ENCODE data around the gene KAT2A.

Gene KAT2A

GRCh38 chr17:42135664-42136653 is 14.8 kb upstream of the KAT2A start:
- DNase-seq (ENCODE audit: low read depth in 2 of 2) = no peak

- DNase-seq (ENCODE audit: low read depth in 2 of 2) = no peak
These were observed 14.0 kb upstream of the KAT2A start for GRCh38 chr17:42135151-42135550.

GRCh38 chr17:42133461-42134041 is 12.4 kb upstream of the KAT2A start:
- no peak for DNase-seq (ENCODE audit: low read depth in 2 of 2)

GRCh38 chr17:42132941-42133340 is 11.8 kb upstream of the KAT2A start:
- no peak for DNase-seq (ENCODE audit: low read depth in 2 of 2)

DNA sequence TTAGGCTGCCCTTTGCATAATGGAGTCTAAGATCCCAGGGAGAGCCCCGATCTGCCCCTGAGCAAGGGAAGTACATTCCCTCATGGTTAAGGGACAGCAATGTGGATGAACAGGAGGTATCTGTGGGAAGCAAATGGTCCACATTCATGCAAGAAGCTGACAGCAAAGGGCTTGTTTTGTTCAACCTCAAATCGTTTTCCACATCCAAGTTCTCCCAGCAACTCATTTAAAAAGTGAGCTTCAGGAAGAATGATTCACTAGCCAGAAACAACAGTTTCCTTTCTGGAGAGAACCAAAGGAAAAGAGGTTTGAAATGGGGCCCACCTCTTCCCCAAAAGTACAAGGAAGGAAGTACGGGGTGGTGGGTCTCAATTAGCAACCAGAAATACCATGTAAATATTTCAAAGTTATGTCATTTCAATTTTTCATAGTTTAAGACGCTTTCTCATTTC is 10.8 kb upstream of the KAT2A start:
- DNase-seq (ENCODE audit: low read depth in 2 of 2) = no peak

- DNase-seq (ENCODE audit: low read depth in 2 of 2) = no peak
These were observed 10.1 kb upstream of the KAT2A start for GRCh38 chr17:42131232-42131631.

DNA sequence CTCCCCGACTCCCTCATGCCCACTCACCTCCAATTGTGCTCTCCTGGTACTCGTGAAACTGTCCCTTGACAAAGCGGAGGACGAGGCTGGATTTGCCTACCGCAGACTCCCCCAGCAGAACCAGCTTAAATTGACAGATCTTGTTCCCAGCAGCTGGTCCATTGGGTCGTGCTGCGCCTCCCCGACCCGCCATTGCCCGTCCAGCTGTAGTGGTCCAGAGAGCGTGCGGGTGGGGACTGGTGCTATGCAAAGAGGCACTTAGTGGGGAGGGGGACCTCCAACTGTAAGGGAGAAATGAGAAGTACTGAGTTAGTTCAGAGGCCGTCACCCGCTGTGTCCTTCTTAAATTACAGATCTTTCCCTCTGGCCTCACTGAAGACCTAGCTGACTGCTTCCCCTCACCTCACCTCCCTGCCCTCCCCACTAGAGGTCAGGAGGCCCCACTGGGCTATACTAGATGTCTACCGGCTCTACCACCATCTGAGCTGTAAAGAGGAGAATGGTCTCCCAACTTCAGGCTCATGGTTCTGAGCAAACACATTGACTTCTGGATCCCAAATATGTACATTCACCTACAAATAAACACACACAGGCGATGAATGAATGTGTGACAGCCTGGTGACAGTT is 9.3 kb upstream of the KAT2A start:
- no peak for DNase-seq (ENCODE audit: low read depth in 2 of 2)

DNA sequence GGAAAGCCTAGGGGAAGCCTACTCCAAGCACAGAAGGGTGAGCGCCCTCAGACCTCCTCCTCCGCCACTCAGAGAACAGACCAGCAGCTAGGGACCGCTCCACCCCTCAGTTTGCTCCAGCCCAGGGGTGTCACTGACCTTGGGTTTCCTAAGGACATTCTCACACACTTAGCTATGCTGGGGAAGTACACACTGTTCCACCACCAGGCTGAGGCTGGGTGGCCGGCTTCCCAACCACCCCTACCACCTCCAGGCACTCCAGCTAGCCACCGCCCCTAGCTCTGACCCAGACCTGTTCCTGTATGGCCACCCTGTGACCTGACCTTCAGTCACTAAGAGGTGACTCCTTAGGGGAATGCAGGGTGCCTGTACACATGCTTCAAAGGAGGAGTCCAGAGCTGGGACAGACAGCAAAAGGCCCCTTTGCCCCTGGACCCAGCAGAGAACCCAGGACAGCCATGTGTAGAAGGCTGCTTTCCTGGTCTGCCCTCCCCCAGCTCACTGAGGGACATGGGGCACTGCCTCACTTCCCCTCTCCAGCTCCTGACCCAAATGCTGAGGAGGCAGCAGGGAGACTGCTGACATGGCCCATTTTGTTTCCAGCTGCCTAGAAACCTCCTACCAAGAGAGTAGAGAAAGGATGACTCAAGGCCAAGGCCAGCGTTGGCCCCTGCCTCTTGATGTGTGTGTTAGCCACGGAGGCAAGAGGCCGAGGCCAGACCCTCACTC is 8.1 kb upstream of the KAT2A start:
- no peak for DNase-seq (ENCODE audit: low read depth in 2 of 2)

- no peak for DNase-seq (ENCODE audit: low read depth in 2 of 2)
These were observed 6.2 kb upstream of the KAT2A start for GRCh38 chr17:42127414-42127813.

DNA sequence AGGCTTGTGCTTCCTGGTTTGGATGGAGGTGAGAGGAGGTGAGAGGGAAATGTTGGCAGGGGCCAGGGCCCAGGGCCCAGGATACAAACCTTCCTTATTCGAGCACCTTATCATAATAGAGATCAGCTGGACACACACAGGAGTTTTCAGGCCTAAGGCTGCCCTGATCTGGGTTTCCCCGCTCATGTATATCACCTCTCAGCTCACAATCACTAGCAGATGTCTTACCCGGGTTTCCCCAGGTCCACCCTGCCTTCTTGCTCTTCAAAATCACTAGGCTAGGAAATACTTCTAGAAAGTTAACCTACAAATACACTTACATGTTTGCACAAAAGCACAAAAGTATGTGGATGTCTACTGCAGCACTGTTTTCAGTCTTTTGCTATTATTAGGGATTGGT is 5.7 kb upstream of the KAT2A start:
- no peak for DNase-seq (ENCODE audit: low read depth in 2 of 2)

DNA sequence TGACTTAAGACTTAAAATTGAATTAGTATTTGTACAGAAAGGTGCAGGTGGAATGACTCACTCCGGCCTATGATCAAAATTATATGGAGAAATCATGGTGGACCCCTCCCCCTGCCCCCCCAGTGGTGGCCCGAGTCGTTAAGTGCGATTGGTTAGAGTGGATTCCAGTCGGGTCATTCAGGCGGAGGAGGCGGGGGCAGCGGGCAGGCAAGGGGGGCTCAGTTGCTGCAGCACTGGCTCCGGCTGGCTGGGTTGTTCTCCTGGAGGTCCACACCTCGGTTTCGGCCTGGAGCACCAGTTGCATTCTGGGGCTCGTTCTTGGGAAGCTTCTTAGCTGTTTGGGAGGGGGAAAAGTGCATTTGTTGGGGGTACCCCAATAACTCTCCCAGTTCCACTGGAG is 4.4 kb upstream of the KAT2A start:
- no peak for DNase-seq (ENCODE audit: low read depth in 2 of 2)

DNA sequence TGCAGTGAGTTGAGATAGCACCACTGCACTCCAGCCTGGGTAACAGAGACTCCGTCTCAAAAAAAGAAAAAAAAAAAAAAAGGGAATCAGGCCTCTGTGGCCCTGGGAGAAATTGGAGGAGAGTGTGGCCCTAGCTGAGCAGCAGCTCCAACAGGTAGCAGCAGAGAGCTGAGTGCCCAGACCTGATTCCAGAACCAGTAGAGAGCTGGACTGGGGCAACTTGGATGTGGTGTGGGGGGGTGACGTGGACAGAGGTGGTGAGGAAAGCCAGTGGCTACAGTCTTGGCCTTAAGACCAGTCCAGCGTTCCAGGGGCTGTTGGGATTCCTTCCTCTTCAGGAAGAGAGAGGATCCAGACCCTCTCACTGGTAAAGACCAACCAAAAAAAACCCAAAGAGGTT is 3.1 kb upstream of the KAT2A start:
- no peak for DNase-seq (ENCODE audit: low read depth in 2 of 2)

DNA sequence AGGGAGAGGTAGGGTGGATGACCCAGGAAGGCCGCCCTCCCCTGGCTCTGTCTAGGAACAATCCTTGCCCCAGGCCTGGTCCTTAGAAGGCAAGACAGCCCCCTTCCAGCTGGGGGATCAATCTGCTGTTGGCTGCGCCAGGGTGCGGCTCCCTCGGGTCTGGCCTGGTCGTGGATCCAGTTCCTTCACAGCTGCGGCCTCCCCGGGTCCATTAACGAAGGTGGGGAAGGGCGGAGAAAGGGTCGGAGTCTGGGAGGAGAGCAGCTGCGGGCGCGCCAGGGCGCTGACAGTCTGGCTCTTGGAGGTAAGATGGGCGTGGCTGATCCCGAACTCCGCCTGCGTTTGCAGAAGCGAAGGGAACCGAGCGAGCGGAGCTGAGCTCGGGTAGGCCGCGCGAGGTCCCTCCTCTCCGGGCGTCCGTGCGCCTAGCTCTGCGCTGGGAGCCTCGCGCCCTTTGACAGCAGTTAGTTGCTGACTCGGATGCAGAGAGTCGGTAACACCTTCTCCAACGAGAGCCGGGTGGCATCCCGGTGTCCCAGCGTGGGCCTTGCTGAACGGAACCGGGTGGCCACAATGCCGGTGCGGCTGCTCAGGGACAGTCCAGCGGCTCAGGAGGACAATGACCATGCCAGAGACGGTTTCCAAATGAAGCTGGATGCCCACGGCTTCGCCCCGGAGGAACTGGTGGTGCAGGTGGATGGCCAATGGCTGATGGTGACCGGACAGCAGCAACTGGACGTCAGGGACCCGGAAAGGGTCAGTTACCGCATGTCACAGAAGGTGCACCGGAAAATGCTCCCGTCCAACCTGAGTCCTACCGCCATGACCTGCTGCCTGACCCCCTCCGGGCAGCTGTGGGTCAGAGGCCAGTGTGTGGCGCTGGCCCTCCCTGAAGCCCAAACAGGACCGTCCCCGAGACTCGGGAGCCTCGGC is 1.5 kb upstream of the KAT2A start, which contains the start of gene HSPB9:
Gene HSPB9, plus strand, starts transcription at position 434 of the 933 bp plus-strand sequence. Its CDS starts 47 bp downstream, at position 481.
- DNase-seq (ENCODE audit: low read depth in 2 of 2) = no peak

GRCh38 chr17:42120161-42120769 is 902 bp downstream of the KAT2A start:
- DNase-seq (ENCODE audit: low read depth in 2 of 2) = no peak

GRCh38 chr17:42119301-42119700 is 1.9 kb downstream of the KAT2A start:
- no peak for DNase-seq (ENCODE audit: low read depth in 2 of 2)

DNA sequence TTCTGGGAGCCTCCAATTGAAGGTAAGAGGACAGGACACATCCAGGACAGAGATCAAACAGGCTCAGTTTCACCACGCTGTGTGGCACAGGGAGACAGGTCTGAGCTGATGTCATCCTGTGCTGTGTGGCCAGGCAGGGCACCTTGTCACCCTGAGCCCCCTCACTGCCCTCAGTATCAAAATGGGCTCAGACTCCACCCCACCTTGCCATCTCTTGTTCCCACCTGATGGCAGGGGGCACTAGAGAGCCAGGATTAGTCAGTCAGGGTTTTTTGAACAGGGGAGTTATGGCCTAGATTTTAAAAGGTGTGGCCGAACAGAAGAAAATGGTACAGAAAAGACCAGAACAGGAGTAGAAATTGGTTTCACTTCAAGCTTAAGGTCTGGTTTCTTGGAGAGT is 2.6 kb downstream of the KAT2A start:
- DNase-seq (ENCODE audit: low read depth in 2 of 2) = no peak

DNA sequence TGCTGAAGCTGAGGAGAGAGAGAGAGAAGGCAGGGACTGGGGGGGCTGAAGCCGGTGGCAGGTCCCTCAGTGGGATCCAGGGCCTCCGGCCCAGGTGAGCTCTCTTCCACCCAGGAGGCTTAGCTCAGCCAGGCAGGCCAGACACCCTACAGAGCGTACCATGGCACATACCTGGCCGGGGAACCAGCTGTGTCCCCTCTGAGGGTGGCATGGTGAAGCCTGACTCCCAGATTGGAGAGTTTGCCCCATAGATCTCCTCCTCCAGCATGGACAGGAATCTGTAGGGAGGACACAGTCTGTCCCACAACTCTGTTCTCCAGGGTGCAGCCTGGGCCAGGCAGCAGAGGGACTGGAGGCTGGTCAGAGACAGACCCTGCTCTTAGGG is 3.0 kb downstream of the KAT2A start:
- DNase-seq (ENCODE audit: low read depth in 2 of 2) = no peak

DNA sequence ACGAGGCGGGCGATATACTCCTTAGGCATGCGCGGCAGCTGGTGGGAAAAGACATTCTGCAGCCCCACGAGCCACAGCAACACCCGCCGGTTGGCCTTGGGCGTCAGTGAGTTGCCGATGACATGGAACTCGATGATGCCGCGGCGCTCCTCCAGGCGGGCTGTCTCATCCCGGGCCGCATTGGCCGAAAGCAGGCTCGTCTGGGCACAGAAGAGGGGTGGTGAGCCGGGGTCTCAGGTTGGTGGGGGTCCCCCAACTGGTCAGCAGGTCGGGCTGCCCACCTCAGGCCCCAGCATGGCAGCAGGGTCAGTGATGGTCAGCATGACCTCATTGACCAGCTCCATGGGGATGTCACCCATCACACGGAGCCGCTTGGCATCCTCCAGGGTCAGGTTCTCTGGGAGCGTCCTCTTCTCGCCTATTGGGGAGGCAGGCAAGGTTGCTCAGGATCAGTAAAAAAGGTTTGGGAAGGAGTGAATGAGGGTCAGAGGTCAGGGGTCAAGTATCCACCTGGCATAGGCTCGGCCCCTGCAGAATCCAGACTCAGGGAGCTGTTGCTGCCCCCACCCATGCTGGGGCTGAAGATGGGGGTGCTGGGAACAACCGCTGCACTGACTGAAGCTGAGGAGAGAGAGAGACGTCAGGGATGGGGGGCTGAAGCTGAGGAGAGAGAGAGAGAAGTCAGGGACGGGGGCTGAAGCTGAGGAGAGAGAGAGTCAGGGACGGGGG is 3.6 kb downstream of the KAT2A start:
- no peak for DNase-seq (ENCODE audit: low read depth in 2 of 2)

GRCh38 chr17:42116705-42117396 is 4.3 kb downstream of the KAT2A start:
- DNase-seq (ENCODE audit: low read depth in 2 of 2) = peak; percentile 68 to 77
